Endothelial cell of umbilical vein (primary cell): ENCODE measurements around the gene SLC9A3. TPM values are rescaled to one million over a fixed set of nuclear protein-coding genes. Genes with fewer than 3 reads are reported as not detected.

Source experiments
- BruUV-seq: library from RNA; stranded (reverse); fragments of 400-500 nt; replicated peaks from 2 replicates; lab custom pipeline; 2021; lab: Mats Ljungman, UMichigan
- CTCF ChIA-PET: fragments of 300-600, 350-600 bp; sonication (Branson Sonifier 250); formaldehyde crosslinking; loops from one replicate; lab custom pipeline; 2021; ENCODE audit warnings: antibody characterized with exemption, inconsistent platforms; lab: Charles Lee
- POLR2A ChIA-PET: fragments of 300-600, 350-600 bp; sonication (Branson Sonifier 250); formaldehyde crosslinking; loops from one replicate; lab custom pipeline; 2021; ENCODE audit warnings: antibody characterized with exemption, inconsistent platforms; lab: Charles Lee
- DNase-seq: peaks from one replicate; pipeline ENCODE4 v3.0.0-alpha.2; 2011; ENCODE audit warnings: low read depth, low spot score
- FAIRE-seq: peaks from 2 replicates; lab custom pipeline; 2011; peaks lifted over from hg19 to GRCh38; lab: Jason Lieb, UNC
- H2AFZ ChIP-seq: 2 replicates; pipeline ENCODE4 v1.6.0; 2012; ENCODE audit warnings: low read depth, low read length, control low read depth, inconsistent platforms
- H3K27ac ChIP-seq: 2 replicates; pipeline ENCODE4 v1.5.1; 2011; ENCODE audit warnings: low read depth, mild to moderate bottlenecking, control low read depth, low read length, moderate library complexity; ENCODE audit not compliant: insufficient read depth
- H3K27me3 ChIP-seq, 2 experiments: 2 replicates each; pipeline versions ENCODE4 v1.6.0 to v1.6.1; 2011; ENCODE audit warnings: low read length in 2 of 2, mixed read lengths in 1 of 2; ENCODE audit not compliant: control insufficient read depth in 2 of 2, insufficient read depth in 2 of 2
- H3K36me3 ChIP-seq, 2 experiments: 2 replicates in 1 of 2; 3 replicates in 1 of 2; pipeline ENCODE4 v1.5.1; 2011; ENCODE audit warnings: low read length in 2 of 2, mild to moderate bottlenecking in 1 of 2, moderate library complexity in 1 of 2; ENCODE audit not compliant: control insufficient read depth in 2 of 2, insufficient read depth in 2 of 2; ENCODE audit errors: extremely low read depth in 1 of 2
- H3K4me1 ChIP-seq: 3 replicates; pipeline ENCODE4 v1.5.1; 2011; ENCODE audit warnings: mild to moderate bottlenecking, low read length; ENCODE audit not compliant: control insufficient read depth, insufficient read depth; ENCODE audit errors: extremely low read depth
- H3K4me2 ChIP-seq: 2 replicates; pipeline ENCODE4 v1.6.1; 2011; ENCODE audit warnings: low read length, control low read depth, mixed read lengths; ENCODE audit not compliant: insufficient read depth
- H3K4me3 ChIP-seq, 3 experiments: fragments of 200-600 bp in 1 of 3; sonication (generic), shearing (Covaris generic) in 1 of 3; replicated peaks in 1 of 3; 2 replicates each; pipeline ENCODE4 v1.5.1; 2011 to 2016; ENCODE audit warnings: control low read depth in 3 of 3, low read length in 3 of 3, mild to moderate bottlenecking in 2 of 3, inconsistent platforms in 1 of 3, low read depth in 1 of 3, moderate library complexity in 1 of 3; ENCODE audit not compliant: insufficient read depth in 1 of 3
- H3K79me2 ChIP-seq: 2 replicates; pipeline ENCODE4 v1.6.0; 2012; ENCODE audit warnings: low read length, inconsistent platforms; ENCODE audit not compliant: control insufficient read depth, insufficient read depth
- H3K9ac ChIP-seq: replicated peaks from 2 replicates; pipeline ENCODE3; 2011; ENCODE audit warnings: low read length, control low read depth; ENCODE audit not compliant: insufficient read depth; ENCODE audit errors: extremely low read depth
- H3K9me1 ChIP-seq: replicated peaks from 3 replicates; pipeline ENCODE4 v1.6.0; 2011; ENCODE audit warnings: mild to moderate bottlenecking, low read length; ENCODE audit not compliant: control insufficient read depth, insufficient read depth; ENCODE audit errors: extremely low read depth
- H3K9me3 ChIP-seq: replicated peaks from 2 replicates; pipeline ENCODE4 v1.5.1; 2012; ENCODE audit warnings: low read length, inconsistent platforms; ENCODE audit not compliant: control insufficient read depth, insufficient read depth
- H4K20me1 ChIP-seq: replicated peaks from 2 replicates; pipeline ENCODE3; 2011; ENCODE audit warnings: mild to moderate bottlenecking, low read length; ENCODE audit not compliant: control insufficient read depth, insufficient read depth; ENCODE audit errors: extremely low read depth
- CTCF ChIP-seq, 2 donors: IDR thresholded peaks; 1 replicate in 1 of 2; 2 replicates in 1 of 2; pipeline ENCODE4 v1.5.1; 2011; ENCODE audit warnings: low read length in 2 of 2, mild to moderate bottlenecking in 2 of 2, moderate library complexity in 2 of 2, control low read depth in 1 of 2, inconsistent platforms in 1 of 2, low read depth in 1 of 2; ENCODE audit not compliant: insufficient read depth in 1 of 2; ENCODE audit errors: extremely low read depth in 1 of 2
- EZH2 ChIP-seq: IDR thresholded peaks from 2 replicates; pipeline ENCODE4 v1.6.1; 2012; ENCODE audit warnings: borderline replicate concordance, low read depth, mild to moderate bottlenecking, moderate library complexity, low read length, inconsistent platforms; ENCODE audit not compliant: severe bottlenecking
- FOS ChIP-seq: IDR thresholded peaks from 2 replicates; pipeline ENCODE4 v1.6.1; 2011; ENCODE audit warnings: mild to moderate bottlenecking, low read length, moderate library complexity, borderline replicate concordance; ENCODE audit not compliant: insufficient read depth
- GATA2 ChIP-seq: IDR thresholded peaks from 2 replicates; pipeline ENCODE4 v1.7.0; 2011; ENCODE audit warnings: low read depth, mild to moderate bottlenecking, moderate library complexity, mixed read lengths, low read length; ENCODE audit not compliant: insufficient read length, insufficient read depth
- JUN ChIP-seq: IDR thresholded peaks from 2 replicates; pipeline ENCODE4 v1.6.1; 2011; ENCODE audit warnings: borderline replicate concordance, low read depth; ENCODE audit not compliant: insufficient read length, insufficient read depth
- MYC ChIP-seq: IDR thresholded peaks from one replicate; pipeline ENCODE4 v1.6.1; 2011; ENCODE audit warnings: mild to moderate bottlenecking, low read depth, low read length
- POLR2A ChIP-seq: IDR thresholded peaks from 2 replicates; pipeline ENCODE4 v1.6.1; 2012; ENCODE audit warnings: low read depth, mild to moderate bottlenecking, control low read depth, low read length
- POLR2AphosphoS5 ChIP-seq: IDR thresholded peaks from 2 replicates; pipeline ENCODE4 v1.6.1; 2012; ENCODE audit warnings: low read depth, mild to moderate bottlenecking, control low read depth, low read length, moderate library complexity; ENCODE audit not compliant: insufficient read depth
- dilution Hi-C: fragments of 300-500 bp; cut with MboI; formaldehyde crosslinking; loops from one replicate; pipeline ENCODE4 v1.15.0; 2019; ENCODE audit warnings: low sequenced_read_pairs; ENCODE audit not compliant: extremely low pct_ligation_motif_present
- intact Hi-C: fragments of 100-400 bp; cut with micrococcal nuclease; formaldehyde crosslinking; loops from one replicate; pipeline ENCODE4 v1.10.0; 2022
- polyA plus RNA-seq, 4 experiments: library from polyadenylated mRNA; depleted of rRNA in 3 of 4; stranded (reverse) in 3 of 4; unstranded in 1 of 4; fragments of >200 nt; gene quantifications; 2 replicates each; pipeline versions ENCODE4 v1.2.1 to v1.2.3, GENCODE V29; 2011 to 2012; ENCODE audit warnings: missing spikeins in 1 of 4
- total RNA-seq: library from RNA; stranded (reverse); gene quantifications from 2 replicates; pipeline ENCODE4 v1.2.3, GENCODE V29; 2021
- TF ChIP-seq, protein P1 (sequence below): IDR thresholded peaks from 2 replicates; pipeline ENCODE4 v1.6.1; 2011; ENCODE audit not compliant: insufficient read depth, insufficient read length

Gene SLC9A3
- total and polyA plus RNA-seq, 2 donors (not counting 3 experiments of a cell fraction or from before 2014, with no cell fraction given), result 0.79 to 0.82 TPM

- H3K79me2 ChIP-seq, result no peaks in the 10 kb centered on the region
- no peaks in the 10 kb centered on the region for H4K20me1 ChIP-seq
- no TSS peak for BruUV-seq
- dilution Hi-C loops (no loop called here), intact Hi-C loops (no loop called here)
- H3K9me3 ChIP-seq, result no peaks in the 10 kb centered on the region
- FAIRE-seq (no peak), DNase-seq (no peak)
- H3K4me2 ChIP-seq, result no peak overlapping the region
- no peak overlapping the region for H3K9ac ChIP-seq
- no peak overlapping the region for H3K27ac ChIP-seq
- H3K36me3 ChIP-seq, result no peaks in the 10 kb centered on the region
- POLR2A ChIA-PET, result no interaction called here
- H3K9me1 ChIP-seq, result no peaks in the 10 kb centered on the region
- H2AFZ ChIP-seq, result no peak overlapping the region
- no peaks in the 10 kb centered on the region for H3K4me1 ChIP-seq
- CTCF ChIA-PET, result interaction anchor here (0.6 to 1.9 kb wide), 12 partner anchors 11 to 238 kb away, joined by 3 to 39 read pairs (median 4); partner anchors contain the start of gene AHRR
- no peaks in the 10 kb centered on the region for H3K27me3 ChIP-seq
- no peak overlapping the region for H3K4me3 ChIP-seq
- TF ChIP-seq POLR2AphosphoS5 (no peak), CTCF (IDR thresholded peaks at IDR 0.05; ENCODE audit: extremely low read depth in 1 of 2, insufficient read depth in 1 of 2, low read depth in 1 of 2, low read length in 2 of 2) (no peak), POLR2A (no peak), JUN (no peak), MYC (no peak), EZH2 (no peak), FOS (no peak), GATA2 (no peak)
- TF ChIP-seq, protein P1, sequence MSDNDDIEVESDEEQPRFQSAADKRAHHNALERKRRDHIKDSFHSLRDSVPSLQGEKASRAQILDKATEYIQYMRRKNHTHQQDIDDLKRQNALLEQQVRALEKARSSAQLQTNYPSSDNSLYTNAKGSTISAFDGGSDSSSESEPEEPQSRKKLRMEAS, result no peak
These were observed 97.8 kb downstream of the SLC9A3 start for GRCh38 chr5:426392-426976.
